ENCODE results near the gene HNF1B. TPM values are rescaled to one million over a fixed set of nuclear protein-coding genes. Genes with fewer than 3 reads are reported as not detected.

HNF1B gene
- total RNA-seq, 3 donors from 2014 or later (not counting 1 experiment from before 2014, with no cell fraction given): not detected

DNA sequence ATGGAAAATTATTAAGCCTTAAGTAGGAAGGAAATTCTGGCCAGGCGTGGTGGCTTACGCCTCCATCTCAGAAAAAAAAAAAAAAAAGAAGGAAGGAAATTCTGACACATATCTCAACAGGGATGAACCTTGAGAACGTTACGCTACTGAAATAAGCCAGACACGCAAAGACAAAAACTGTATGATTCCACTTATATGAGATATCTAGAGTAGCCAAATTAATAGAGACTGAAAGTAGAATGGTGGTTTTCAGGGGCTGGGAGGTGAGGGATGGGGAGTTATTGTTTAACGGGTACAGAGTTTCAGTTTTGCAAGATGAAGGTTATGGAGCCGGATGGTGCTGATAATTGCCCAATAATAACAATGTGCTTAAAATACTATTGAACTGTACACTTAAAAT lies 16.2 kb upstream of the HNF1B start:
- H3K27me3 ChIP-seq (ENCODE audit: control insufficient read depth, insufficient read depth, low read length): peaks cover 15% of the 10 kb centered on the region
- no peaks in the 10 kb centered on the region for H3K36me3 ChIP-seq (ENCODE audit: control insufficient read depth, insufficient read depth, low read length)
- ATAC-seq (no peak), DNase-seq (no peak)
- Mint-ChIP-seq H3K4me1 (peaks cover 12 to 14% of the 10 kb centered on the region in 2 donors), H3K9me3 (no peaks in the 10 kb centered on the region), H3K27ac (no peak overlapping the region), H3K36me3 (no peaks in the 10 kb centered on the region), H3K4me3 (no peak overlapping the region), H3K27me3 (ENCODE audit: low read depth in 2 of 2) (peaks cover 26 to 30% of the 10 kb centered on the region in 2 donors)
- TF ChIP-seq, protein P1, sequence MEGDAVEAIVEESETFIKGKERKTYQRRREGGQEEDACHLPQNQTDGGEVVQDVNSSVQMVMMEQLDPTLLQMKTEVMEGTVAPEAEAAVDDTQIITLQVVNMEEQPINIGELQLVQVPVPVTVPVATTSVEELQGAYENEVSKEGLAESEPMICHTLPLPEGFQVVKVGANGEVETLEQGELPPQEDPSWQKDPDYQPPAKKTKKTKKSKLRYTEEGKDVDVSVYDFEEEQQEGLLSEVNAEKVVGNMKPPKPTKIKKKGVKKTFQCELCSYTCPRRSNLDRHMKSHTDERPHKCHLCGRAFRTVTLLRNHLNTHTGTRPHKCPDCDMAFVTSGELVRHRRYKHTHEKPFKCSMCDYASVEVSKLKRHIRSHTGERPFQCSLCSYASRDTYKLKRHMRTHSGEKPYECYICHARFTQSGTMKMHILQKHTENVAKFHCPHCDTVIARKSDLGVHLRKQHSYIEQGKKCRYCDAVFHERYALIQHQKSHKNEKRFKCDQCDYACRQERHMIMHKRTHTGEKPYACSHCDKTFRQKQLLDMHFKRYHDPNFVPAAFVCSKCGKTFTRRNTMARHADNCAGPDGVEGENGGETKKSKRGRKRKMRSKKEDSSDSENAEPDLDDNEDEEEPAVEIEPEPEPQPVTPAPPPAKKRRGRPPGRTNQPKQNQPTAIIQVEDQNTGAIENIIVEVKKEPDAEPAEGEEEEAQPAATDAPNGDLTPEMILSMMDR (IDR thresholded peaks at IDR 0.05): no peak
- H3K4me1 ChIP-seq (ENCODE audit: control insufficient read depth, insufficient read depth, low read length): peaks cover 12% of the 10 kb centered on the region
- no peak overlapping the region for H3K4me3 ChIP-seq (ENCODE audit: low read length)
- 8% methylated on average over 6 of the region's 7 CpGs for WGBS (ENCODE audit: insufficient coverage)
- intact Hi-C loops (cut with micrococcal nuclease): no loop called here
- H3K9me3 ChIP-seq (ENCODE audit: control insufficient read depth, insufficient read depth, low read length): no peaks in the 10 kb centered on the region
- no peak overlapping the region for H3K27ac ChIP-seq (ENCODE audit: low read length)

DNA sequence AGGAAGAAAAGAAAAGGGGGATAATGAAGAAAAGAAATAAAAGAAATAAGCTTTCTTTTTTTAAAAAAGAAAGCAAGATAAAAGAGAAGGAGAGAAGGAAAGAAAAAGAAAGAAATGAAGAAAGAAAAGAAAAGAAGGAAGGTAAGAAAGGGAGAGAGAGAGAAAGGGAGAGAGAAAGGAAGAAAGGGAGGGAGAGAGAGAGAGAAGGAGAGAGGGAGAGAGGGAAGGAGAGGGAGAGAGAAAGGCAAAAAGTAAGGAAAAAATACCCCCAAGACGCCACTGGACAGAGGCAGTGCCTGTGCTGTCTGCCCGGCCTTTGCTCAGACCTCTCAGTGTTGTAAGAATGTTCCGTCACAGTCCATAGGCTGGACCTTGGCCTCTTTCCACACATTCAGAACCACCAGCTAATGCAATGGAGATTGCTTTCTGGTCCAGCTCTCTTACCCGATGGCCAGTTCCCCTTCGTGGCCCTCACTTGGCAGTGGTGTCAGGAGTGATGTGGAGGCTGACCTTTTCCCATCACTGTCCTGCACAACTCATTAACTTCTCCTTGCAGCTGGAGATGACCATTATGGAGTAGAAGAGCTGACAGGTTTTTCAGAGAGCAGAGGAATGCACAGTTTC lies 14.3 kb upstream of the HNF1B start:
- Mint-ChIP-seq H3K4me3 (no peak overlapping the region), H3K36me3 (no peaks in the 10 kb centered on the region), H3K4me1 (peaks cover 1 to 2% of the 10 kb centered on the region in 2 donors), H3K27ac (no peak overlapping the region), H3K27me3 (ENCODE audit: low read depth in 2 of 2) (peaks cover 26 to 39% of the 10 kb centered on the region in 2 donors), H3K9me3 (no peaks in the 10 kb centered on the region)
- no peak for DNase-seq
- H3K27ac ChIP-seq (ENCODE audit: low read length): no peak overlapping the region
- H3K9me3 ChIP-seq (ENCODE audit: control insufficient read depth, insufficient read depth, low read length): no peaks in the 10 kb centered on the region
- TF ChIP-seq, protein P1 (IDR thresholded peaks at IDR 0.05): no peak
- no peak overlapping the region for H3K4me3 ChIP-seq (ENCODE audit: low read length)
- no peak for ATAC-seq
- no peaks in the 10 kb centered on the region for H3K36me3 ChIP-seq (ENCODE audit: control insufficient read depth, insufficient read depth, low read length)
- peaks cover 15% of the 10 kb centered on the region for H3K27me3 ChIP-seq (ENCODE audit: control insufficient read depth, insufficient read depth, low read length)
- 96% methylated on average over 4 of the region's 5 CpGs for WGBS (ENCODE audit: insufficient coverage)
- intact Hi-C loops (cut with micrococcal nuclease): no loop called here
- H3K4me1 ChIP-seq (ENCODE audit: control insufficient read depth, insufficient read depth, low read length): peaks cover under 1% of the 10 kb centered on the region

DNA sequence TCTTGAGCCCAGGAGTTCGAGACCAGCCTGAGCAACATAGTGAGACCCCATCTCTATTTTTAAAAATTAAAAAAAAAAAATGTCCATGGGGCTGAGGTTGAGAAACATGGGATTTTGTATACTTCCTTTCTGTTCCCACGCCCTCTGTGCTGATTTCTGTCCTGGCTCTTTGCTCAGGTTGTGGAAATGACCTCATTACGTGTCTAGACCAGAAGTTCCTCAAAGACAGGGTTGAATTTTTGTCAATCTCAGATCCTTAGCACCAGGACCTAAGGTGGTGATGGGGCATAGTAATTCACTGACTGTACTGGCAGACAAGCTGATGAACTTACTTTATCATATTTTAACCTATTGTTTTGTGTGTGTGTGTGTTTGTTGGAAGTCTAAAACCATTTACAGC lies 11.2 kb upstream of the HNF1B start:
- intact Hi-C loops (cut with micrococcal nuclease): no loop called here
- ATAC-seq (no peak), DNase-seq (no peak)

More for the DNA sequence above, 11.2 kb upstream of the HNF1B start:
- Mint-ChIP-seq H3K9me3 (no peaks in the 10 kb centered on the region), H3K4me1 (no peaks in the 10 kb centered on the region), H3K36me3 (no peaks in the 10 kb centered on the region), H3K27ac (no peak overlapping the region), H3K27me3 (ENCODE audit: low read depth in 2 of 2) (peaks cover 19 to 42% of the 10 kb centered on the region in 2 donors), H3K4me3 (no peak overlapping the region)
- Histone ChIP-seq H3K27ac (ENCODE audit: low read length) (no peak overlapping the region), H3K9me3 (ENCODE audit: control insufficient read depth, insufficient read depth, low read length) (no peaks in the 10 kb centered on the region), H3K36me3 (ENCODE audit: control insufficient read depth, insufficient read depth, low read length) (no peaks in the 10 kb centered on the region), H3K4me3 (ENCODE audit: low read length) (no peak overlapping the region), H3K4me1 (ENCODE audit: control insufficient read depth, insufficient read depth, low read length) (no peaks in the 10 kb centered on the region), H3K27me3 (ENCODE audit: control insufficient read depth, insufficient read depth, low read length) (peaks cover 1% of the 10 kb centered on the region)
- 69% methylated on average over 2 of the region's 3 CpGs for WGBS (ENCODE audit: insufficient coverage)
- TF ChIP-seq, protein P1 (IDR thresholded peaks at IDR 0.05): no peak

Data from natural killer cell (primary cell).